Keratinocyte (primary cell): ENCODE results near the gene CXCL12. TPM values are rescaled to one million over a fixed set of nuclear protein-coding genes. Genes with fewer than 3 reads are reported as not detected.

ENCODE experiments used
- DNase-seq: peaks from one replicate; pipeline ENCODE4 v3.0.0-alpha.2; 2011; ENCODE audit warnings: low read depth, missing footprints, low spot score
- FAIRE-seq: peaks from 2 replicates; lab custom pipeline; 2011; peaks lifted over from hg19 to GRCh38; lab: Jason Lieb, UNC
- H2AFZ ChIP-seq: 2 replicates; pipeline ENCODE4 v1.6.0; 2012; ENCODE audit warnings: low read length, control low read depth, inconsistent platforms; ENCODE audit not compliant: control insufficient read depth
- H3K27ac ChIP-seq: 2 replicates; pipeline ENCODE4 v1.5.1; 2011; ENCODE audit warnings: low read length; ENCODE audit not compliant: control insufficient read depth, insufficient read depth
- H3K27me3 ChIP-seq: 3 replicates; pipeline ENCODE4 v1.6.0; 2011; ENCODE audit warnings: low read length; ENCODE audit not compliant: control insufficient read depth, insufficient read depth; ENCODE audit errors: extremely low read depth
- H3K36me3 ChIP-seq, 2 experiments: 2 replicates in 1 of 2; 3 replicates in 1 of 2; pipeline ENCODE4 v1.5.1; 2011; ENCODE audit warnings: low read length in 2 of 2, mild to moderate bottlenecking in 1 of 2; ENCODE audit not compliant: control insufficient read depth in 2 of 2, insufficient read depth in 2 of 2; ENCODE audit errors: extremely low read depth in 1 of 2
- H3K4me1 ChIP-seq: 3 replicates; pipeline ENCODE4 v1.5.1; 2011; ENCODE audit warnings: low read length; ENCODE audit not compliant: control insufficient read depth, insufficient read depth; ENCODE audit errors: extremely low read depth
- H3K4me2 ChIP-seq: 3 replicates; pipeline ENCODE4 v1.6.0; 2011; ENCODE audit warnings: low read depth, low read length; ENCODE audit not compliant: control insufficient read depth, insufficient read depth; ENCODE audit errors: extremely low read depth
- H3K4me3 ChIP-seq, 3 experiments: fragments of 200-600 bp in 1 of 3; sonication (generic) in 1 of 3; 2 replicates in 2 of 3; 3 replicates in 1 of 3; pipeline ENCODE4 v1.5.1; 2011 to 2016; ENCODE audit warnings: low read length in 3 of 3, mild to moderate bottlenecking in 3 of 3, control low read depth in 2 of 3, inconsistent platforms in 1 of 3, low read depth in 1 of 3, mixed read lengths in 1 of 3, mixed run types in 1 of 3, moderate library complexity in 1 of 3; ENCODE audit not compliant: control insufficient read depth in 2 of 3, insufficient read depth in 2 of 3; ENCODE audit errors: extremely low read depth in 1 of 3
- H3K79me2 ChIP-seq: 2 replicates; pipeline ENCODE4 v1.6.0; 2012; ENCODE audit warnings: low read length; ENCODE audit not compliant: control insufficient read depth, insufficient read depth
- H3K9ac ChIP-seq: 3 replicates; pipeline ENCODE4 v1.6.0; 2011; ENCODE audit warnings: low read length; ENCODE audit not compliant: control insufficient read depth, insufficient read depth; ENCODE audit errors: extremely low read depth
- H3K9me1 ChIP-seq: 3 replicates; pipeline ENCODE4 v1.6.0; 2011; ENCODE audit warnings: low read length; ENCODE audit not compliant: control insufficient read depth, insufficient read depth; ENCODE audit errors: extremely low read depth
- H3K9me3 ChIP-seq: 2 replicates; pipeline ENCODE4 v1.5.1; 2012; ENCODE audit warnings: low read depth, low read length; ENCODE audit not compliant: control insufficient read depth
- H4K20me1 ChIP-seq: 3 replicates; pipeline ENCODE4 v1.6.0; 2011; ENCODE audit warnings: low read length; ENCODE audit not compliant: control insufficient read depth, insufficient read depth; ENCODE audit errors: extremely low read depth
- EZH2 ChIP-seq: IDR thresholded peaks from one replicate; pipeline ENCODE4 v1.6.1; 2012; ENCODE audit warnings: inconsistent platforms, mild to moderate bottlenecking, low read length, moderate library complexity
- dilution Hi-C: fragments of 300-500 bp; cut with MboI; formaldehyde crosslinking; loops from one replicate; pipeline ENCODE4 v1.7.0; 2020; ENCODE audit warnings: low sequenced_read_pairs; ENCODE audit not compliant: extremely low pct_ligation_motif_present
- polyA plus RNA-seq, 5 experiments: library from polyadenylated mRNA; depleted of rRNA in 3 of 5; stranded (reverse) in 3 of 5; stranded (forward) in 1 of 5; unstranded in 1 of 5; fragments of >200 nt; gene quantifications; 1 replicate in 1 of 5; 2 replicates in 3 of 5; 3 replicates in 1 of 5; pipeline versions ENCODE4 v1.2.1 to v1.2.3, GENCODE V29; 2011 to 2012; ENCODE audit warnings: missing spikeins in 2 of 5, low read depth in 1 of 5, low replicate concordance in 1 of 5
- TF ChIP-seq, protein P1 (sequence below), 3 experiments: IDR thresholded peaks in 1 of 3; conservative IDR thresholded peaks in 1 of 3; optimal IDR thresholded peaks in 1 of 3; 2 replicates in 2 of 3; 3 replicates in 1 of 3; pipeline versions ENCODE3 to v1.5.1; 2011; ENCODE audit warnings: low read length in 3 of 3, mild to moderate bottlenecking in 3 of 3, moderate library complexity in 2 of 3, control low read depth in 1 of 3, inconsistent platforms in 1 of 3; ENCODE audit not compliant: insufficient read depth in 2 of 3; ENCODE audit errors: extremely low read depth in 1 of 3

Gene CXCL12
- polyA plus RNA-seq, 1 donor (not counting 4 experiments of a cell fraction or from before 2014, with no cell fraction given), result not detected

DNA sequence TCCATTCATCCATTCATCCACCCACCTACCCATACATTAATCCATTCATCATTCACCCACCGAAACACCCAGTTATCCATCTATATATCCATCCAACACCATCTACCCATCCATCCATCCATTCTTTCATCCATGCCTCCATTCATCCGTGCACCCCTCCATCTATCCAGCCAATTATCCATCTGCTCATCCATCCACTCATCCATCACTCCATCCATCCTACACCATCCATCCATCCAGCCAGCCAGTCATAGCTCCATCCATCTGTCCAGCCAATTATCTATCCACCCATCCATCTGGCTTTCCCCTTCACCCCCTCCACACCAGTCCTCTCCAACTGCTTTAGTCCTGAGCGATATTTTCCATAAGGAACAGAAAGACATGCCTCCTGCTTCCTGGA lies 7.5 kb upstream of the CXCL12 start:
- no peaks in the 10 kb centered on the region for H3K4me1 ChIP-seq
- TF ChIP-seq, protein P1, sequence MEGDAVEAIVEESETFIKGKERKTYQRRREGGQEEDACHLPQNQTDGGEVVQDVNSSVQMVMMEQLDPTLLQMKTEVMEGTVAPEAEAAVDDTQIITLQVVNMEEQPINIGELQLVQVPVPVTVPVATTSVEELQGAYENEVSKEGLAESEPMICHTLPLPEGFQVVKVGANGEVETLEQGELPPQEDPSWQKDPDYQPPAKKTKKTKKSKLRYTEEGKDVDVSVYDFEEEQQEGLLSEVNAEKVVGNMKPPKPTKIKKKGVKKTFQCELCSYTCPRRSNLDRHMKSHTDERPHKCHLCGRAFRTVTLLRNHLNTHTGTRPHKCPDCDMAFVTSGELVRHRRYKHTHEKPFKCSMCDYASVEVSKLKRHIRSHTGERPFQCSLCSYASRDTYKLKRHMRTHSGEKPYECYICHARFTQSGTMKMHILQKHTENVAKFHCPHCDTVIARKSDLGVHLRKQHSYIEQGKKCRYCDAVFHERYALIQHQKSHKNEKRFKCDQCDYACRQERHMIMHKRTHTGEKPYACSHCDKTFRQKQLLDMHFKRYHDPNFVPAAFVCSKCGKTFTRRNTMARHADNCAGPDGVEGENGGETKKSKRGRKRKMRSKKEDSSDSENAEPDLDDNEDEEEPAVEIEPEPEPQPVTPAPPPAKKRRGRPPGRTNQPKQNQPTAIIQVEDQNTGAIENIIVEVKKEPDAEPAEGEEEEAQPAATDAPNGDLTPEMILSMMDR (optimal IDR thresholded peaks at IDR 0.05 in 1 of 3, IDR thresholded peaks at IDR 0.05 in 1 of 3, conservative IDR thresholded peaks at IDR 0.05 in 1 of 3; ENCODE audit: extremely low read depth in 1 of 3, insufficient read depth in 2 of 3, low read length in 3 of 3), result no peak
- TF ChIP-seq EZH2, result no peak
- FAIRE-seq (no peak), DNase-seq (no peak)
- no peaks in the 10 kb centered on the region for H3K79me2 ChIP-seq
- H3K27me3 ChIP-seq, result no peaks in the 10 kb centered on the region
- H3K27ac ChIP-seq, result no peak overlapping the region
- dilution Hi-C loops, result no loop called here
- H3K4me2 ChIP-seq, result no peak overlapping the region
- no peaks in the 10 kb centered on the region for H3K36me3 ChIP-seq
- no peaks in the 10 kb centered on the region for H4K20me1 ChIP-seq
- H2AFZ ChIP-seq, result no peak overlapping the region
- H3K4me3 ChIP-seq, result no peak overlapping the region
- no peaks in the 10 kb centered on the region for H3K9me3 ChIP-seq
- no peaks in the 10 kb centered on the region for H3K9me1 ChIP-seq
- no peak overlapping the region for H3K9ac ChIP-seq

DNA sequence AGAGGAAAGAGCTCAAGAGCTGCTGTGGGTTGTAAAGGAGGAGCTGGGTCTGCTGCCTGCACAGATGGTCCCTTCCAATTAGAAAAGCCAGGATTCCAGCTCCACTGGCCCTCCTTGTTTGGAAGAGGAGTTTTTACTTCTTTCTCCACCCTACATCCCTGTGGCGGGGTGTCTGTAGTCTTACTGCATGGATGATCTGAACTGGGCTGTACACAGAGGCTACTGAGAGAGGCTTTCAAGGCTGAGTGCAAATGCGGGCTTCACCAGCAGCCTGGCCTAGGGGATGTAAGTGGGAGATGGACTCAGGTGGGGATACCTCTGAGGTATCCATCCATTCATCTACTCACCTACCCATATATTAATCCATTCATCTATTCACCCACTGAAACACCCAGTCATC lies 7.1 kb upstream of the CXCL12 start:
- Histone ChIP-seq H3K9ac (no peak overlapping the region), H3K79me2 (no peaks in the 10 kb centered on the region), H4K20me1 (no peaks in the 10 kb centered on the region), H3K4me3 (no peak overlapping the region), H3K27ac (no peak overlapping the region), H3K4me2 (no peak overlapping the region), H3K27me3 (no peaks in the 10 kb centered on the region), H2AFZ (no peak overlapping the region), H3K9me3 (no peaks in the 10 kb centered on the region), H3K36me3 (no peaks in the 10 kb centered on the region), H3K9me1 (no peaks in the 10 kb centered on the region), H3K4me1 (no peaks in the 10 kb centered on the region)
- dilution Hi-C loops, result no loop called here
- FAIRE-seq (no peak), DNase-seq (no peak)
- TF ChIP-seq, protein P1 (optimal IDR thresholded peaks at IDR 0.05 in 1 of 3, IDR thresholded peaks at IDR 0.05 in 1 of 3, conservative IDR thresholded peaks at IDR 0.05 in 1 of 3; ENCODE audit: extremely low read depth in 1 of 3, insufficient read depth in 2 of 3, low read length in 3 of 3), result no peak
- no peak for TF ChIP-seq EZH2
